ENCODE results near the gene CDT1.

DNA sequence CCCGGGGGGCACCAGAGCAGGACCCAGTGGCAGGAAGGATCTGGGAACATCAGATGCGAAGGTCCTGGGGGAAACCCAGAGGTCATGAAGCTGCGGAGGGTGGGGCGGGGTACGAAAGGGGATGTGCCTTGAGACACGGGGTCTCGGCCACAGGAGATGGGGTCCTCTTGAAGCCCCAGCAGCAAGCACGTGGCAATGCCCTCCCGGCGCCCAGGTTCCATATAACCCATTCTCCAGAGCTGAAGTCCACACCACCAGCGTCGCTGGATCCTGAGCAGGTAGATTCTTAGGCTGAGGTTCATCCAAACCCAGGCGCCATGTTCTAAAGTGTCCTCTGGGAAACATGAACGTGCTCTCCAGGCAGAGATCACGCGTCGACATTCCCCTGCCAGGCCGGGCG lies 39.5 kb upstream of the CDT1 start:
- TF ChIP-seq POLR2AphosphoS5 (IDR thresholded peaks at IDR 0.05; ENCODE audit: low read depth, low read length) (no peak), TAF1 (IDR thresholded peaks at IDR 0.05; ENCODE audit: low read depth, low read length) (no peak), POLR2A (IDR thresholded peaks at IDR 0.05; ENCODE audit: low read depth, low read length) (no peak)

Data from GM12891 (cell line).